BE2C (cell line): Measurements from ENCODE around the gene REV1.

Experiments
- DNase-seq: peaks from one replicate; pipeline ENCODE4 v3.0.0-alpha.2; 2020
- H3K27me3 ChIP-seq: fragments of 250-450 bp; sonication (Bioruptor Pico); 2 replicates; pipeline ENCODE4 v1.5.1; 2020; ENCODE audit warnings: mild to moderate bottlenecking
- H3K36me3 ChIP-seq: fragments of 250-450 bp; sonication (Bioruptor Pico); 2 replicates; pipeline ENCODE4 v1.5.1; 2020; ENCODE audit warnings: mild to moderate bottlenecking
- H3K4me1 ChIP-seq: fragments of 250-450 bp; sonication (Bioruptor Pico); 2 replicates; pipeline ENCODE4 v1.5.1; 2020
- H3K4me3 ChIP-seq: 2 replicates; pipeline ENCODE4 v1.5.1; 2011; ENCODE audit warnings: low read depth, low read length
- H3K9me3 ChIP-seq: fragments of 250-450 bp; sonication (Bioruptor Pico); 2 replicates; pipeline ENCODE4 v1.5.1; 2020
- CTCF ChIP-seq: IDR thresholded peaks from 2 replicates; pipeline ENCODE4 v1.5.1; 2012; ENCODE audit warnings: mild to moderate bottlenecking, low read depth, low read length

REV1 gene

DNA sequence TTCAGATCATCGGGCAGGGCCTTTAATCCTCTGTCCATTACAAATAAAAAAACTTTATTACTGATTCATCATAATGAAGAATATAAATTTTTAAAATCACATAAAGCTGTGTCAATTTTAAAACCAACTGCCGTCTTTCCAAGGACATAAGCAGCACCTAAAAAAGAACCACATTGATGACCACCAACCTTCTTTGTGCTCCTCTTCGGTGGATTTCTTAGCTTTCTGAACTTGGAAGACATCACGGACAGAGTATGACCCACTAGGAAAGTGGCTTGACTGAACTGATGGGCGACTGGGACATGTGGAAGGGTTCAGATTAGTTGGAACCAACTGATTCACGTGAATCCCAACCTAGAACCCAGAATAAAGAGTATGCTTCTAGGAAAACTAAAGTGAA is 83.7 kb downstream of the REV1 start:
- TF ChIP-seq CTCF: no peak
- H3K36me3 ChIP-seq: peaks cover 18% of the 10 kb centered on the region
- no peaks in the 10 kb centered on the region for H3K4me1 ChIP-seq
- DNase-seq: no peak
- no peaks in the 10 kb centered on the region for H3K27me3 ChIP-seq
- no peak overlapping the region for H3K4me3 ChIP-seq
- H3K9me3 ChIP-seq: no peaks in the 10 kb centered on the region

DNA sequence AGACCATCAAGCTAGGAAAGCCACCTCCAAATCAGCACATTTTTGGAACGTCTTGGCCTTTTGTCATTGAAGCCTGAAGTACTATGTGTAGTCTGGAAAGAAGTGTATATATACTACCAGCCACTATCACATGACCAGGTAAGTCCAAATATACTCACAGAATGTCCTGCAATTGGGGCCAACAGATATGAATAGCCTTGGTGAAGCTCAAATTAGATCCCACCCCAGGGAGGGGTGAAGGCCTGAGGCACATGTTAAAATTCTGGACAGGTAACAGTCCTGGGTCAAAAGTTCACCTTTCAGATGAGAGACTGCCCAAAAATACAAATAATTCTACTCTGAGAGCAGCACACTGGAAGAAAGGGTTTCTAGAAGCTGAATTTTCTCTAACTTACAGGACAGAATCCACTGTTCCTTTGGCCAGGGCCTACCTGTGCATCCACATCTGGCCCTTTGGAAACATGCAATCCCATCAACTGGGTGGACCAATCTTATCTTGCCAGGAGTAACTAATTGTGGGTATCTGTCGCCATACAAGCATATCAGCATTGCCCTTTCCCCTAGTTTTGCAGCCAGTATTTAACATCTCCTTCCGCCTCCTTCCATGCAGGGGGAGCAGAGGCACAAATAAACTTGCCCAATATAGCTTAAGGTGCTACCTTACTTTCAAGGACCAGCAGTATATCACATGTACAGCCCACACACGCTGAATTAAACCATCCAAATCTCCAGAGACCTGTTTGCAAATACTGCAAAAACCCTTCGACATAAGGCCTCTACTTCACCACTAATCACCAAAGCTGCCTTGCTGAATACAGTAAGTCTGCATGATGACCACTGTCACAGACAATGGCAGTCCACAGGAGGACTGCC is 84.8 kb downstream of the REV1 start:
- no peaks in the 10 kb centered on the region for H3K4me1 ChIP-seq
- peaks cover 23% of the 10 kb centered on the region for H3K36me3 ChIP-seq
- H3K4me3 ChIP-seq: no peak overlapping the region
- no peak for TF ChIP-seq CTCF
- H3K27me3 ChIP-seq: no peaks in the 10 kb centered on the region
- DNase-seq: no peak
- no peaks in the 10 kb centered on the region for H3K9me3 ChIP-seq

GRCh38 chr2:99404039-99404796 is 85.6 kb downstream of the REV1 start:
- no peak for TF ChIP-seq CTCF
- no peak for DNase-seq
- Histone ChIP-seq H3K36me3 (peaks cover 27% of the 10 kb centered on the region), H3K4me3 (no peak overlapping the region), H3K4me1 (no peaks in the 10 kb centered on the region), H3K9me3 (no peaks in the 10 kb centered on the region), H3K27me3 (no peaks in the 10 kb centered on the region)

GRCh38 chr2:99403524-99403923 is 86.3 kb downstream of the REV1 start:
- DNase-seq: no peak
- Histone ChIP-seq H3K27me3 (no peaks in the 10 kb centered on the region), H3K4me1 (no peaks in the 10 kb centered on the region), H3K9me3 (no peaks in the 10 kb centered on the region), H3K36me3 (peaks cover 33% of the 10 kb centered on the region), H3K4me3 (no peak overlapping the region)
- no peak for TF ChIP-seq CTCF

- Histone ChIP-seq H3K9me3 (no peaks in the 10 kb centered on the region), H3K27me3 (no peaks in the 10 kb centered on the region), H3K36me3 (peaks cover 36% of the 10 kb centered on the region), H3K4me1 (no peaks in the 10 kb centered on the region), H3K4me3 (no peak overlapping the region)
- TF ChIP-seq CTCF: no peak
- DNase-seq: no peak
Measured at GRCh38 chr2:99403084-99403483, 86.7 kb downstream of the REV1 start.

GRCh38 chr2:99401841-99402240 is 88.0 kb downstream of the REV1 start:
- no peak for TF ChIP-seq CTCF
- no peak for DNase-seq
- no peaks in the 10 kb centered on the region for H3K27me3 ChIP-seq
- no peak overlapping the region for H3K4me3 ChIP-seq
- H3K36me3 ChIP-seq: peaks cover 38% of the 10 kb centered on the region
- no peaks in the 10 kb centered on the region for H3K4me1 ChIP-seq
- no peaks in the 10 kb centered on the region for H3K9me3 ChIP-seq
